ENCODE results near the gene KLHL1. TPM values are rescaled to one million over a fixed set of nuclear protein-coding genes. Genes with fewer than 3 reads are reported as not detected.

The KLHL1 gene
- total and polyA plus RNA-seq, 2 of the 4 experiments (the other 2 are of a cell fraction): not detected

- no peak overlapping the region for H2AK9ac ChIP-seq (replicated peaks; ENCODE audit: low read depth, low read length, poor library complexity)
- H3K56ac ChIP-seq (ENCODE audit: extremely low read depth, insufficient read depth, low read length): no peak overlapping the region
- H4K91ac ChIP-seq (ENCODE audit: insufficient read depth, low read depth, low read length): no peak overlapping the region
- no peaks in the 10 kb centered on the region for H4K20me1 ChIP-seq (ENCODE audit: insufficient read depth, low read length)
- POLR2A ChIA-PET (ENCODE audit: unreplicated experiment): no interaction called here
- H2BK5ac ChIP-seq (ENCODE audit: low read depth, low read length, poor library complexity, severe bottlenecking): no peak overlapping the region
- H2BK20ac ChIP-seq (ENCODE audit: low read depth, low read length): no peak overlapping the region
- H4K5ac ChIP-seq (ENCODE audit: low read depth, low read length): no peak overlapping the region
- no peaks in the 10 kb centered on the region for H3K9me1 ChIP-seq (ENCODE audit: insufficient read depth, low read length)
- 100% methylated on average over 1 of the region's 2 CpGs; no CpG with 5 or more reads in 1 of the 2 experiments for WGBS, 2 experiments (ENCODE audit: extremely low coverage in 2 of 2, insufficient read length in 1 of 2)
- no peaks in the 10 kb centered on the region for H3K27me3 ChIP-seq (ENCODE audit: control insufficient read depth, insufficient read depth, low read length)
- DNase-seq: no peak
- no peak overlapping the region for H3K4me3 ChIP-seq (ENCODE audit: insufficient read depth, low read depth, low read length)
- no peak overlapping the region for H3K18ac ChIP-seq (ENCODE audit: low read depth, low read length)
- no peak overlapping the region for H3K4me2 ChIP-seq (ENCODE audit: low read depth, low read length)
- no peak overlapping the region for H4K8ac ChIP-seq (ENCODE audit: low read depth in 2 of 2, low read length in 2 of 2)
- in situ Hi-C loops (cut with MboI; ENCODE audit: low sequenced_read_pairs): no loop called here
- no peak overlapping the region for H2AK5ac ChIP-seq (ENCODE audit: low read depth, low read length)
- H3K79me1 ChIP-seq (ENCODE audit: low read depth in 1 of 2, low read length in 2 of 2): no peaks in the 10 kb centered on the region
- H2BK120ac ChIP-seq (ENCODE audit: low read depth, low read length): no peak overlapping the region
- H3K4me1 ChIP-seq (ENCODE audit: control insufficient read depth, insufficient read depth, low read length): no peaks in the 10 kb centered on the region
- H3K36me3 ChIP-seq (ENCODE audit: control insufficient read depth, insufficient read depth, low read length): no peaks in the 10 kb centered on the region
- H3K14ac ChIP-seq (replicated peaks; ENCODE audit: low read depth, low read length): no peak overlapping the region
- peaks cover 2% of the 10 kb centered on the region for H3K9me3 ChIP-seq (ENCODE audit: control insufficient read depth, insufficient read depth, low read length)
- no peak for ATAC-seq (ENCODE audit: low read depth)
- intact Hi-C loops (cut with micrococcal nuclease): no loop called here
- H3K4ac ChIP-seq (ENCODE audit: low read depth, low read length): no peak overlapping the region
- no peak overlapping the region for H2AFZ ChIP-seq (replicated peaks; ENCODE audit: low read length, poor library complexity)
- no peak overlapping the region for H3K9ac ChIP-seq (ENCODE audit: low read depth, low read length)
- no peak overlapping the region for H2BK15ac ChIP-seq (ENCODE audit: low read depth, low read length)
- BruUV-seq (replicated peaks): no TSS peak
- no peak overlapping the region for H3K23ac ChIP-seq (ENCODE audit: low read depth, low read length)
- TF ChIP-seq FOS (IDR thresholded peaks at IDR 0.05; ENCODE audit: low read depth, low read length) (no peak), MXI1 (IDR thresholded peaks at IDR 0.05; ENCODE audit: borderline replicate concordance, low read depth, low read length) (no peak), RAD21 (IDR thresholded peaks at IDR 0.05; ENCODE audit: low read length) (no peak), POLR2A (IDR thresholded peaks at IDR 0.05; ENCODE audit: low read depth, low read length) (no peak), ELK1 (IDR thresholded peaks at IDR 0.05; ENCODE audit: borderline replicate concordance, low read depth, low read length) (no peak), BHLHE40 (IDR thresholded peaks at IDR 0.05; ENCODE audit: low read depth, low read length) (no peak), CEBPB (IDR thresholded peaks at IDR 0.05; ENCODE audit: low read depth, low read length) (no peak)
- dilution Hi-C loops (cut with HindIII; ENCODE audit: low sequenced_read_pairs, unreplicated experiment): no loop called here
- CTCF ChIA-PET: no interaction called here
- no peak overlapping the region for H3K27ac ChIP-seq (ENCODE audit: insufficient read depth, low read length)
Observed at GRCh38 chr13:69951412-69951811, 156.8 kb downstream of the KLHL1 start.
